ENCODE measurements around the gene TMEM44. TPM values are rescaled to one million over a fixed set of nuclear protein-coding genes. Genes with fewer than 3 reads are reported as not detected.

TMEM44 gene
- total RNA-seq, 1 experiment from 2014 or later = 11.8 TPM

- ChIA-PET POLR2A (interaction anchor here (0.9 to 1.6 kb wide), 3 partner anchors 53 to 101 kb away, joined by 3 to 9 read pairs (median 8); partner anchors contain the start of gene ATP13A3), CTCF (interaction anchor here (0.6 to 5.2 kb wide), 10 partner anchors 21 to 239 kb away, joined by 3 to 46 read pairs (median 4); no protein-coding TSS in a partner anchor)
- Histone ChIP-seq H3K4me3 (ENCODE audit: low read depth, low read length) (no peak overlapping the region), H3K9me3 (no peaks in the 10 kb centered on the region), H3K27me3 (replicated peaks; ENCODE audit: control insufficient read depth, insufficient read depth, low read length) (no peaks in the 10 kb centered on the region), H3K4me1 (peaks cover 47% of the 10 kb centered on the region), H3K36me3 (ENCODE audit: control insufficient read depth, insufficient read depth, low read length) (no peaks in the 10 kb centered on the region)
- intact Hi-C loops (cut with micrococcal nuclease; ENCODE audit: unreplicated experiment) = loop anchor here (1.0 to 10.0 kb wide), 5 partner anchors 36 to 238 kb away; partner anchors contain the start of gene ATP13A3
- H3K27me3 Mint-ChIP-seq (ENCODE audit: insufficient read depth, unreplicated experiment) = no peaks in the 10 kb centered on the region
- H3K27ac Mint-ChIP-seq (ENCODE audit: unreplicated experiment) = peak overlapping the region; percentile 98
- DNase-seq = no peak
- no peak for TF ChIP-seq CTCF (IDR thresholded peaks at IDR 0.05; ENCODE audit: insufficient read depth in 1 of 2, low read depth in 1 of 2, low read length in 1 of 2, severe bottlenecking in 1 of 2, unreplicated experiment in 1 of 2)
- H3K4me3 Mint-ChIP-seq (ENCODE audit: unreplicated experiment) = peak overlapping the region; percentile 52
- H3K4me1 Mint-ChIP-seq (ENCODE audit: low read depth, unreplicated experiment) = peaks cover 45% of the 10 kb centered on the region
- peaks cover 6% of the 10 kb centered on the region for H3K36me3 Mint-ChIP-seq (ENCODE audit: insufficient read depth, unreplicated experiment)
- H3K9me3 Mint-ChIP-seq (ENCODE audit: unreplicated experiment) = no peaks in the 10 kb centered on the region
- BruUV-seq (replicated peaks) = TSS peak; percentile 84
Observed at GRCh38 chr3:194572944-194573491, 60.2 kb downstream of the TMEM44 start.

- no peaks in the 10 kb centered on the region for H3K27me3 ChIP-seq (replicated peaks; ENCODE audit: control insufficient read depth, insufficient read depth, low read length)
- no peaks in the 10 kb centered on the region for H3K27me3 Mint-ChIP-seq (ENCODE audit: insufficient read depth, unreplicated experiment)
- DNase-seq = peak; percentile 79 to 84
- POLR2A ChIA-PET = interaction anchor here (0.6 to 1.6 kb wide), 6 partner anchors 12 to 222 kb away, joined by 3 to 13 read pairs (median 6); partner anchors contain the start of gene ATP13A3
- peak overlapping the region; percentile 52 for H3K4me3 Mint-ChIP-seq (ENCODE audit: unreplicated experiment)
- no peak overlapping the region for H3K4me3 ChIP-seq (ENCODE audit: low read depth, low read length)
- no peaks in the 10 kb centered on the region for H3K9me3 Mint-ChIP-seq (ENCODE audit: unreplicated experiment)
- CTCF ChIA-PET = interaction anchor here (0.9 to 5.2 kb wide), 3 partner anchors 35 to 101 kb away, joined by 6 to 46 read pairs (median 9); no protein-coding TSS in a partner anchor
- H3K36me3 Mint-ChIP-seq (ENCODE audit: insufficient read depth, unreplicated experiment) = peaks cover 6% of the 10 kb centered on the region
- 0 out of 2 replicates have a peak, but pooled peaks cover 1% of the 10 kb centered on the region for H3K9me3 ChIP-seq
- TF ChIP-seq CTCF (IDR thresholded peaks at IDR 0.05; ENCODE audit: insufficient read depth in 1 of 2, low read depth in 1 of 2, low read length in 1 of 2, severe bottlenecking in 1 of 2, unreplicated experiment in 1 of 2) = no peak
- peaks cover 41% of the 10 kb centered on the region for H3K4me1 Mint-ChIP-seq (ENCODE audit: low read depth, unreplicated experiment)
- intact Hi-C loops (cut with micrococcal nuclease; ENCODE audit: unreplicated experiment) = loop anchor here (1.0 to 10.0 kb wide), 5 partner anchors 35 to 237 kb away; partner anchors contain the start of gene ATP13A3
- BruUV-seq (replicated peaks) = no TSS peak
- H3K36me3 ChIP-seq (ENCODE audit: control insufficient read depth, insufficient read depth, low read length) = no peaks in the 10 kb centered on the region
- peaks cover 42% of the 10 kb centered on the region for H3K4me1 ChIP-seq
- peak overlapping the region; percentile 98 for H3K27ac Mint-ChIP-seq (ENCODE audit: unreplicated experiment)
Observed at GRCh38 chr3:194572143-194572789, 61.0 kb downstream of the TMEM44 start.

- peaks cover 46% of the 10 kb centered on the region for H3K4me1 ChIP-seq
- Mint-ChIP-seq H3K36me3 (ENCODE audit: insufficient read depth, unreplicated experiment) (peaks cover 6% of the 10 kb centered on the region), H3K4me3 (ENCODE audit: unreplicated experiment) (peak overlapping the region; percentile 52), H3K9me3 (ENCODE audit: unreplicated experiment) (no peaks in the 10 kb centered on the region), H3K4me1 (ENCODE audit: low read depth, unreplicated experiment) (peaks cover 41% of the 10 kb centered on the region), H3K27ac (ENCODE audit: unreplicated experiment) (peak overlapping the region; percentile 98), H3K27me3 (ENCODE audit: insufficient read depth, unreplicated experiment) (no peaks in the 10 kb centered on the region)
- ChIA-PET POLR2A (interaction anchor here (0.8 to 1.6 kb wide), 4 partner anchors 12 to 84 kb away, joined by 3 to 13 read pairs (median 8); partner anchors contain the start of gene ATP13A3), CTCF (interaction anchor here (1.6 to 5.2 kb wide), 2 partner anchors 34 to 100 kb away, joined by 9 to 46 read pairs; no protein-coding TSS in a partner anchor)
- no peaks in the 10 kb centered on the region for H3K36me3 ChIP-seq (ENCODE audit: control insufficient read depth, insufficient read depth, low read length)
- no peaks in the 10 kb centered on the region for H3K27me3 ChIP-seq (replicated peaks; ENCODE audit: control insufficient read depth, insufficient read depth, low read length)
- no peak overlapping the region for H3K4me3 ChIP-seq (ENCODE audit: low read depth, low read length)
- H3K9me3 ChIP-seq = peaks cover 6% of the 10 kb centered on the region; the same call in 1 of the 2 replicates
- intact Hi-C loops (cut with micrococcal nuclease; ENCODE audit: unreplicated experiment) = loop anchor here (1.0 to 10.0 kb wide), 5 partner anchors 34 to 237 kb away; partner anchors contain the start of gene ATP13A3
- BruUV-seq (replicated peaks) = TSS peak; percentile 95
- no peak for DNase-seq
- TF ChIP-seq CTCF (IDR thresholded peaks at IDR 0.05; ENCODE audit: insufficient read depth in 1 of 2, low read depth in 1 of 2, low read length in 1 of 2, severe bottlenecking in 1 of 2, unreplicated experiment in 1 of 2) = no peak
Observed at GRCh38 chr3:194571491-194572142, 61.6 kb downstream of the TMEM44 start.
